ENCODE results near the gene VPS52.

The VPS52 gene

DNA sequence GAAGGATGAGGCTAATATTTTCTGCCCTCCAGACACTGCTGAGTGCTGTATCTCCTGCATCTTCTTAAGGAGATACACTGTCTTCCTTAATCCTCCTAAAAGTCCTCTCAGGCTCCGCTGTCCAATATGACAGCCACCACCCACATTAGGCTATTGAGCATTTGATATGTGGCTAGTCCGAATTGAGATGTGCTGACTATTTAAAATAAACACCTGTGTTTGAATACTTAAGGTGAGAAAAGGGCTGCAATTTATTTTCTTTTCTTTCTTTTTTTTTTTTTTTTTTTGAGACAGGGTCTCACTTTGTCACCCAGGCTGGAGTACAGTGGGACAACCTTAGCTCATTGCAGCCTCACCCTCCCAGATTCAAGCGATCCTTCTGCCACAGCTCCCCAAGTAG is 30.2 kb upstream of the VPS52 start:
- no peaks in the 10 kb centered on the region for H3K27me3 ChIP-seq (ENCODE audit: control insufficient read depth in 3 of 3, insufficient read depth in 3 of 3, low read depth in 1 of 3, low read length in 3 of 3)
- no peak overlapping the region for H2AFZ ChIP-seq (ENCODE audit: low read length)

DNA sequence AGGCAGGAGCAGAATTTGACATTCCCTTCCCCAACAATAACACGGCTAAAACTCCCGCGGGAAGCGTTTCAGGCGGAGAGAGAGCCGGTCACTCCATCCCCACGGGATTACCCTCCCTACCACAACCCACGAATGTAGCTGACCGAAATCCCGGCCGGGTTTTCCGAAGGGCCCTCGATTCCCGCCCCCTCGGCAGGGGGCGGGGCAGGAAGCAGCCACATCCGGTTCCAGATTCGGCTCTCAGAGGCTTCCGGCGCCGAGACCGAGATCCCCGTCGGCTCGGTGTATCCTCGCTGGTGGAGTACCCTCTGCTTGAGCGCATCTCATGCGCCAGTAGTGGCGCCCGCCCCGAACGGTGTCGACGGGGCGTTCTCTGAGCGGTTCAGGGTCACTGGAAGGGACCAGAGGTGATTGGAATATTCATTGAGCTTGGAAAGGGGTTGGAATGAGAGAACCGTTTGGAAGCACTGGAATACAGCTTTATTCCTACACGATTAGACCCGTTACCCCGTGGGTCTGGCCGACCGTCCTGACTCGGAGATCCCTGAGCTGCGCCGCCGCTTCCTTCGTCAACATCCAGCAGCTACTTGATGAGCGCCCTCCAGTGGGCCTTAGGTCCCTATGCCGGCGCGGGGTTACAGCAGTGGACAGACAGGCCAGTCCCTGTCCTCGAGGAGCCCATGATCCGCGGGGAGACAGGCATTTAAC is 27.7 kb upstream of the VPS52 start:
- peak overlapping the region; percentile 53 to 94 for H3K4me3 ChIP-seq (ENCODE audit: low read length in 2 of 2)
- peaks cover 5 to 6% of the 10 kb centered on the region in 2 donors for H3K4me1 ChIP-seq (ENCODE audit: control insufficient read depth in 2 of 2, insufficient read depth in 1 of 2, low read depth in 1 of 2, low read length in 2 of 2)
- no peaks in the 10 kb centered on the region for H3K27me3 ChIP-seq (ENCODE audit: control insufficient read depth in 3 of 3, insufficient read depth in 3 of 3, low read depth in 1 of 3, low read length in 3 of 3)
- no peak overlapping the region for H2BK15ac ChIP-seq (ENCODE audit: low read length)
- H2BK120ac ChIP-seq (ENCODE audit: low read depth, low read length), result no peak overlapping the region
- peak overlapping the region; percentile 53 for H2AFZ ChIP-seq (ENCODE audit: low read length)
- peak overlapping the region; percentile 99 for H3K4me2 ChIP-seq (ENCODE audit: insufficient read depth, low read length, poor library complexity, severe bottlenecking)
- H3K9me3 ChIP-seq (replicated peaks in 1 of 2; ENCODE audit: control insufficient read depth in 2 of 2, insufficient read depth in 1 of 2, low read depth in 1 of 2, low read length in 2 of 2), result no peaks in the 10 kb centered on the region
- peak overlapping the region; percentile 99 for H3K27ac ChIP-seq (replicated peaks; ENCODE audit: low read length)
- H3K9ac ChIP-seq (ENCODE audit: low read depth, low read length, poor library complexity), result peak overlapping the region; percentile 99
- peaks cover 6% of the 10 kb centered on the region for H3K79me1 ChIP-seq (ENCODE audit: low read depth, low read length)
- no CpG with 5 or more reads among the region's 54 CpGs for WGBS, 2 donors (ENCODE audit: extremely low coverage in 2 of 2, insufficient read length in 2 of 2, insufficient replicate concordance in 1 of 2)
- no peak overlapping the region for H4K91ac ChIP-seq (ENCODE audit: low read depth, low read length, poor library complexity)
- DNase-seq (ENCODE audit: low spot score), result peak; percentile 85
- H4K8ac ChIP-seq (ENCODE audit: low read depth, low read length), result no peak overlapping the region
- no peak overlapping the region for H3K4ac ChIP-seq (ENCODE audit: low read length)
- H3K36me3 ChIP-seq (replicated peaks in 1 of 2; ENCODE audit: control insufficient read depth in 2 of 2, insufficient read depth in 2 of 2, low read length in 2 of 2), result peaks cover 7 to 48% of the 10 kb centered on the region in 2 donors
- H2BK12ac ChIP-seq (ENCODE audit: low read length), result no peak overlapping the region
- peak overlapping the region; percentile 94 for H3K23ac ChIP-seq (ENCODE audit: low read depth, low read length, poor library complexity)
- peak overlapping the region; percentile 97 for H3K14ac ChIP-seq (ENCODE audit: low read length)
- peak overlapping the region; percentile 96 for H2BK5ac ChIP-seq (ENCODE audit: low read length)
- H3K18ac ChIP-seq (ENCODE audit: low read length), result peak overlapping the region; percentile 99
- peak overlapping the region; percentile 51 for H2AK5ac ChIP-seq (ENCODE audit: low read depth, low read length)

More for the DNA sequence above, 30.2 kb upstream of the VPS52 start:
- H3K9me3 ChIP-seq (replicated peaks in 1 of 2; ENCODE audit: control insufficient read depth in 2 of 2, insufficient read depth in 1 of 2, low read depth in 1 of 2, low read length in 2 of 2), result no peaks in the 10 kb centered on the region
- WGBS, 2 donors (ENCODE audit: extremely low coverage in 2 of 2, insufficient read length in 2 of 2, insufficient replicate concordance in 1 of 2), result no CpG with 5 or more reads among the region's 3 CpGs
- H2BK15ac ChIP-seq (ENCODE audit: low read length), result no peak overlapping the region
- no peak overlapping the region for H3K18ac ChIP-seq (ENCODE audit: low read length)
- H2AK5ac ChIP-seq (ENCODE audit: low read depth, low read length), result no peak overlapping the region
- H2BK12ac ChIP-seq (ENCODE audit: low read length), result no peak overlapping the region
- peaks cover 5% of the 10 kb centered on the region for H3K79me1 ChIP-seq (ENCODE audit: low read depth, low read length)
- H3K27ac ChIP-seq (replicated peaks; ENCODE audit: low read length), result no peak overlapping the region
- no peak overlapping the region for H3K14ac ChIP-seq (ENCODE audit: low read length)
- DNase-seq (ENCODE audit: low spot score), result no peak
- no peak overlapping the region for H2BK5ac ChIP-seq (ENCODE audit: low read length)
- no peak overlapping the region for H2BK120ac ChIP-seq (ENCODE audit: low read depth, low read length)
- H3K4ac ChIP-seq (ENCODE audit: low read length), result no peak overlapping the region
- H4K8ac ChIP-seq (ENCODE audit: low read depth, low read length), result no peak overlapping the region
- H3K4me2 ChIP-seq (ENCODE audit: insufficient read depth, low read length, poor library complexity, severe bottlenecking), result no peak overlapping the region
- no peak overlapping the region for H4K91ac ChIP-seq (ENCODE audit: low read depth, low read length, poor library complexity)
- no peak overlapping the region for H3K23ac ChIP-seq (ENCODE audit: low read depth, low read length, poor library complexity)
- H3K4me1 ChIP-seq (ENCODE audit: control insufficient read depth in 2 of 2, insufficient read depth in 1 of 2, low read depth in 1 of 2, low read length in 2 of 2), result peaks cover 4 to 6% of the 10 kb centered on the region in 2 donors
- no peak overlapping the region for H3K4me3 ChIP-seq (ENCODE audit: low read length in 2 of 2)
- H3K9ac ChIP-seq (ENCODE audit: low read depth, low read length, poor library complexity), result no peak overlapping the region
- H3K36me3 ChIP-seq (replicated peaks in 1 of 2; ENCODE audit: control insufficient read depth in 2 of 2, insufficient read depth in 2 of 2, low read length in 2 of 2), result peaks cover 1 to 40% of the 10 kb centered on the region in 2 donors

DNA sequence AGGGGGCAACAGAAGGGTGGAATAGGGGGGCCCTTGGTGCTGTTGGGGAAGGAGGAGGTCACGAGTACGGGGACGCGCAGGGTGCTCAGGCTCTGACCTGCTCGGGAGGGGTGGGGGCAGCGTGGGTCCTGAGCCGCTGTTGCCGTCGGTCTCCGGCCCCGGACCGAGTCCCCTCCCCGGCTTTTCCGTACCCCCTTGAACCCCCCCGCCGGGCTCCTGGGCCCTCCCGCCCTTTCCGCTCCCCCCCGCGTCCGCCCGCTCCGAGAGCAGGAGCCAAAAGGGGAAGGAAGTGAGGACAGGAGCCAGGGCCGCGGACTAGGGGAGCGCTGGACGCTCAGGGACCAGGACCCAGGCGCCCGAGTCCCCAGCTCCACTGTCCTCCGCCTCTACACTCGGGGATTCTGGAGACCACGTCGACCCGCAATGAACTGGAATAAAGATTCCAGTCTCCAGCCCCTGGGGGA is 27.1 kb upstream of the VPS52 start, which contains the start of gene RGL2:
RGL2 (minus strand) TSS at position 170 of the 464 bp plus-strand sequence. CDS start 332 bp downstream, outside the sequence.
- peak within 1 kb of the TSS; percentile 97 for H3K14ac ChIP-seq (ENCODE audit: low read length)
- H3K4me1 ChIP-seq (ENCODE audit: control insufficient read depth in 2 of 2, insufficient read depth in 1 of 2, low read depth in 1 of 2, low read length in 2 of 2), result peaks cover 5 to 6% of the 10 kb centered on the region in 2 donors
- peak within 1 kb of the TSS; percentile 51 for H2AK5ac ChIP-seq (ENCODE audit: low read depth, low read length)
- H2BK15ac ChIP-seq (ENCODE audit: low read length), result peak within 1 kb of the TSS; percentile 60
- peak within 1 kb of the TSS; percentile 99 for H3K4me2 ChIP-seq (ENCODE audit: insufficient read depth, low read length, poor library complexity, severe bottlenecking)
- peak within 1 kb of the TSS; percentile 94 for H3K23ac ChIP-seq (ENCODE audit: low read depth, low read length, poor library complexity)
- peak within 1 kb of the TSS; percentile 99 for H3K27ac ChIP-seq (replicated peaks; ENCODE audit: low read length)
- H3K79me1 ChIP-seq (ENCODE audit: low read depth, low read length), result peaks cover 6% of the 10 kb centered on the region
- H2BK5ac ChIP-seq (ENCODE audit: low read length), result peak within 1 kb of the TSS; percentile 96
- no peak within 1 kb of the TSS for H2BK12ac ChIP-seq (ENCODE audit: low read length)
- no peak for DNase-seq (ENCODE audit: low spot score)
- no peak within 1 kb of the TSS for H4K91ac ChIP-seq (ENCODE audit: low read depth, low read length, poor library complexity)
- peak within 1 kb of the TSS; percentile 99 for H3K18ac ChIP-seq (ENCODE audit: low read length)
- no peaks in the 10 kb centered on the region for H3K9me3 ChIP-seq (replicated peaks in 1 of 2; ENCODE audit: control insufficient read depth in 2 of 2, insufficient read depth in 1 of 2, low read depth in 1 of 2, low read length in 2 of 2)
- no peak within 1 kb of the TSS for H3K4ac ChIP-seq (ENCODE audit: low read length)
- peak within 1 kb of the TSS; percentile 78 for H2AFZ ChIP-seq (ENCODE audit: low read length)
- no peaks in the 10 kb centered on the region for H3K27me3 ChIP-seq (ENCODE audit: control insufficient read depth in 3 of 3, insufficient read depth in 3 of 3, low read depth in 1 of 3, low read length in 3 of 3)
- peak within 1 kb of the TSS; percentile 99 for H3K9ac ChIP-seq (ENCODE audit: low read depth, low read length, poor library complexity)
- no peak within 1 kb of the TSS for H4K8ac ChIP-seq (ENCODE audit: low read depth, low read length)
- no peak within 1 kb of the TSS for H2BK120ac ChIP-seq (ENCODE audit: low read depth, low read length)
- peak within 1 kb of the TSS; percentile 53 to 94 for H3K4me3 ChIP-seq (ENCODE audit: low read length in 2 of 2)
- WGBS, 2 donors (ENCODE audit: extremely low coverage in 2 of 2, insufficient read length in 2 of 2, insufficient replicate concordance in 1 of 2), result no CpG with 5 or more reads among the region's 34 CpGs
- peaks cover 6 to 49% of the 10 kb centered on the region in 2 donors for H3K36me3 ChIP-seq (replicated peaks in 1 of 2; ENCODE audit: control insufficient read depth in 2 of 2, insufficient read depth in 2 of 2, low read length in 2 of 2)

All from neuronal stem cell (in vitro differentiated cells).